HG03097 (cell line): Measurements from ENCODE around the gene DSCAML1.

ENCODE experiments used
- ATAC-seq: cut with Tn5 transposase; IDR thresholded peaks from one replicate; pipeline ENCODE4 v1.9.1; 2021; ENCODE audit not compliant: unreplicated experiment, low FRiP score

DSCAML1 gene

DNA sequence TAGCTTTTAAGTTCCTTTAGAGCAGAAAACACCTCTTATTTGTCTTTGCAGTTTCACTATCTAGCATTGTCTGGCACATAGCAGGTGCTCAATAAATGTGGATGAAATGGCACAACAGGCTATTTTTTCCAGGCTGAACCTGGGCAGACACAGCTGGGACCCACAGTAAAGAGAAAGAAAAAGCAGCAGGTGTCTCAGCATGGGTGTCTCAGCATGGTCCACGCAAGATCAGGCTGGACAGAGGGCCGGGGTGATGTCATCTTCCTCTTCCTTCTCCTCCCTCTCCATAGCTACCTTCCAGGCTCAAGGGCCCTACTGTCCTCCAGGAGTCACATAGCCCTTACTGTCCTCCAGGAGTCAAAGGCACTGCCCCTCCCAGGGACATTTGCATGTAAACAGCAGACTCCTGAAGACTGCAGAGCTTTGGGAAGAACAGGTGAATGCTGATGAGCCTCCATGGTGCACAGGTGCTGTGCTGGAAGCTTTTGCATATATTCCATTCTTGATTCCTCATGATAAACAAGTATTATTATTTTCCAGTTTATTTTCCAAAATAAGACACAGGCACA is 65.2 kb downstream of the DSCAML1 start:
- no peak for ATAC-seq

GRCh38 chr11:117730208-117730800 is 66.7 kb downstream of the DSCAML1 start:
- no peak for ATAC-seq

DNA sequence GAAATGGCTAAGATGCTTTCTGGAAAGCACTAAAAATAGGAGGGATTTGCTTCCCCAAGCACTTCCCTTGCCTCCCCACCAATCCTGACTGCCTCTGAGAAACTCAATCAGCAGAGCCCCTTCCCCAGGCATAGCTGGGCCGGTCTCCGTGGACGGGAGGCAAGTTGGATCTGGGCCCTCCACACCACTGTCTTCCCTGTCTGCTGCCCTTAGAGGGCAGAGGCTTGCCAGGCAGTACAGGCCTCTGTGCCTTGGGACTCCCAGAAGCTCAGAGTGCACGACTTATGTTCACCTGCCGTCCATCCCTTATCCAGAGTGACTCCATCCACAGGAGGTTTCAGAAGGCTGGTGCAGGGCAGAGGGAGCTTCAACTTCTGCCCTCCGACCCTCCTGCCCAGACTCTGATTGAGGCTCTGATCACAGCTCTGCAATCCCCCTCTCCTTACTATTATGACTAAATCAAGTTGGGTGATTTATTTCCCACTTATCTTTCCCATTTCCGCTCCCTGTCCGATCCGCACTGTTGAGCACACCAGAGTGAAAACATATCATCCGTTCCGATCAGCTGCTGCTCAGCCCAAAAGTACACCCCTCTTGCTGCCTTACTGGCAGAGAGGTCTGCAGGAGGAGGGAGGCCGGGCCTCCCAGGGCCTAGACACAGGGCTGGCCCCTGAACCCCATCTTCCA is 71.8 kb downstream of the DSCAML1 start:
- no peak for ATAC-seq

- no peak for ATAC-seq
Observed at GRCh38 chr11:117724621-117725020, 72.4 kb downstream of the DSCAML1 start.

DNA sequence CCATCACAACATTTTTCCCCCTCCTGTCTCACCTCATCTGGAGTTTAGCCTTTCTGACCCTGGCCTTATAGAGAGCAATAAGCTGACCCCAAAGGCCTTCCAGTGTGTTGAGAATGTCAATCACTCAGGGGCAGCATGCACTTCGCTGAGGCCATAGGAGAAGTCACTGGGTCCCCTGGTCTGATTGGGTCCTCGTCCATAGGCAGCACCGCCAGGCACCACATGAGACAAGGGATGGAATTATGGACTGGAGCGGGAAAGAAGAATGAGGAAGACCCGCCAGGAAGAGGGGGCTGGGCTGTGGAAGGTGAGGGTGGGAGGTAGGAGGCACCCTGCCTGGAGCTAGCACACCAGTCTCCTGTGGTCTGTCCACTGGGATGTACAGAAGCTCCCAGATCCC is 72.9 kb downstream of the DSCAML1 start:
- ATAC-seq, result no peak

GRCh38 chr11:117723277-117724024 is 73.6 kb downstream of the DSCAML1 start:
- no peak for ATAC-seq

- no peak for ATAC-seq
Observed at GRCh38 chr11:117722082-117722481, 74.9 kb downstream of the DSCAML1 start.

- no peak for ATAC-seq
Observed at GRCh38 chr11:117720061-117720511, 76.9 kb downstream of the DSCAML1 start.

GRCh38 chr11:117719480-117719879 is 77.5 kb downstream of the DSCAML1 start:
- ATAC-seq, result no peak

GRCh38 chr11:117717485-117718314 is 79.3 kb downstream of the DSCAML1 start:
- no peak for ATAC-seq

- no peak for ATAC-seq
Observed at GRCh38 chr11:117716521-117717440, 80.2 kb downstream of the DSCAML1 start.

DNA sequence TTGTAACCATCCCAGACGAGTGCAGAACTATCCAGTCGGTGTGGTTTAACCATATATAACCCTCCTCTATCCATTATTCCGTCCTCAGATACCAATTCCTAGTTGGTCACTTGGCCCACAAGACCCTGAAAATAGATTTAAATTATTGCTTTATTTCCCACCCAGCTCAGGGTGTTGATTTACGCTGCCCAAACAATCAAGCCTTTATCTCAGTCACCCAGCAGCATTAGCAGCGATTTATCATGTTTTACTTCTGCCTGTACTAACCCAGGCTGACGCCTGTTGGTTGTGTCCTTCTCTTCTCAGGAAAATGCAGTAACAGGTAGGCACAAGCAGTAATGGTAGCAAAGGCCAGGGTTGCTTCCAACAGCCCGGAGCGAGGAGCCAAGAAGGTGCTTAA is 81.2 kb downstream of the DSCAML1 start:
- no peak for ATAC-seq

GRCh38 chr11:117713538-117713991 is 83.5 kb downstream of the DSCAML1 start:
- no peak for ATAC-seq

- ATAC-seq, result no peak
Observed at GRCh38 chr11:117712530-117712929, 84.5 kb downstream of the DSCAML1 start.

DNA sequence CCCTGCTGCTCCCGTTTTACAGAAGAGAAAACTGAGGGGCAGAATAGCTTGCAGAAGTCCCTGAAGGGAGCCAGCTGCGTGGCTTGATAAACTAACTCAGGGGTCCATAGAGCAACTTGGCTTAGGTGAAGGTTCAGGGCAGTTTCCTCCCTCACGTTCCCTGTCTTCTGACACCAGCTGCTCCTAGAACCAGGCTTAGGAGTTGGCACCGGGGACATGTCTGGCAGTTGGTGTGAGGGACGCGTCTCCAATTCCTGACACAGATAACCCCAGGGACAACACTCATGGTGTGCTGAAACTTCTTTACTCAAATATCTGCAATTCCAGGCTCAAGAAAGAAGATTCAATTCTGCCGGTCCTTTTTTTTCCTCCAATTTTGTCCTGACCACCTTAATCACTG is 85.7 kb downstream of the DSCAML1 start:
- no peak for ATAC-seq

DNA sequence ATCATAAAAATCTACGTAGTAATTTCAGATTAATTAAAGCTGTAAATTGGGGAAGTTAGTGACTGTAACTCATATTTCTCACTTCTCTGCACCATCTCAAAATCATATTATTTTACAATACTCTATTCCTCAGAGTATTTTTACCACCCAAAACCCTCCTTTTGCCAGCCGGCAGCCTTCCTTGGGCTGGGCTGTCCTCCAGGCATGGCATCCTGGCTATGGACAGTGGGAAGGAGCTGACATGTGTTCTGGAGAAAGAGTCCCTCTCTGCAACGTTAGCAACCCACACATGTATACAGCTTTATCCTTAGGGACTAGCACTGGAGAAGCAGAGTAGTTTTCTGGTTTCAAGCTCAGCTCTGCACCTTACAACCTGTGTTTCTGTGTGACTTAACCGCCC is 86.8 kb downstream of the DSCAML1 start:
- ATAC-seq, result no peak

DNA sequence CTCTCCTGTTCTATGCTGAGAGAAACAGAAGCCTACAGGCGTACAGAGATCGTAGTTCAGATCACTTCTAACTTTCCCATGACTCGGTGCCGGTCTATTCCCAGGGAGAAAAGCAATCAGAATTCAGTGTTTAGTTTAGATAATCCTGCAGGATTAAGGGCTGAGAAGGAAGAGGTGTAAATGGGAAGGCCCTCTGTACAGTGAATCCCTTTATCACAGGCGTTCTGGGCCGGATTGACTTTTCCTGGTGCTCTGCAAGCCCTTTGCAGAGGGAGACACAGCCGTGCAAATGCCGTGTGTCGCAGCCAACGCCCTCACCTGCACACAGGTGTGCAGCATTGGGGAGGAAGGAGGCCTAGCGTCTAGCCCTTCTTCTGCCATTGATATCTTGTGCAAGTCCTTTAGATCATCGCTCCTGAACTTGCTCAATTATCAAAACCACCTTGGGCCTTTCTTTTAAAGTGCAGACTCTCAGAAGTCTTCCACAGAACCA is 90.6 kb downstream of the DSCAML1 start:
- ATAC-seq, result no peak

GRCh38 chr11:117705866-117706265 is 91.2 kb downstream of the DSCAML1 start:
- no peak for ATAC-seq

GRCh38 chr11:117704395-117705100 is 92.5 kb downstream of the DSCAML1 start:
- ATAC-seq, result no peak
